WTC11 (cell line): ENCODE measurements around the gene SLC8A2.

Source experiments
- ATF6 ChIP-seq: sonication (generic); formaldehyde crosslinking; IDR thresholded peaks from 2 replicates; pipeline ENCODE4 v1.8.1; 2023; ENCODE audit warnings: mild to moderate bottlenecking, missing genetic modification reagents
- CTCF ChIP-seq: fragments of 200-600 bp; IDR thresholded peaks from 2 replicates; pipeline ENCODE4 v1.8.0; 2022; ENCODE audit warnings: antibody characterized with exemption
- NR2C2 ChIP-seq: sonication (generic); formaldehyde crosslinking; IDR thresholded peaks from 2 replicates; pipeline ENCODE4 v1.8.0; 2022; ENCODE audit warnings: mild to moderate bottlenecking, missing genetic modification reagents
- ZNF138 ChIP-seq: sonication (generic); formaldehyde crosslinking; conservative IDR thresholded peaks from 2 replicates; pipeline ENCODE4 v1.8.1; 2022; ENCODE audit warnings: mild to moderate bottlenecking, moderate library complexity, missing genetic modification reagents

GRCh38 chr19:47405854-47406417 is 65.8 kb downstream of the SLC8A2 start:
- TF ChIP-seq CTCF: no peak
- TF ChIP-seq ZNF138 (CRISPR knock-in tag): no peak
- no peak for TF ChIP-seq ATF6 (CRISPR knock-in tag)
- no peak for TF ChIP-seq NR2C2
